ENCODE measurements around the gene C1GALT1.
A peak's percentile ranks its signal among the peaks of the same experiment; 100 is the strongest.
"Not testable (repeated sequence)": the region's sequence is repeated elsewhere in the genome, so short reads cannot be mapped to it uniquely, and the experiment has no call there.

C1GALT1 gene

GRCh38 chr7:7182156-7183060 is at the start of gene C1GALT1:
TSS of gene C1GALT1 (plus strand) at chr7:7182544. CDS start at chr7:7234320, 51,776 bp downstream.
- DNase-seq (ENCODE audit: low read depth): peak; percentile 74

- DNase-seq (ENCODE audit: low read depth): no peak
Measured at GRCh38 chr7:7134046-7134445, 48.3 kb upstream of the C1GALT1 start.

DNA sequence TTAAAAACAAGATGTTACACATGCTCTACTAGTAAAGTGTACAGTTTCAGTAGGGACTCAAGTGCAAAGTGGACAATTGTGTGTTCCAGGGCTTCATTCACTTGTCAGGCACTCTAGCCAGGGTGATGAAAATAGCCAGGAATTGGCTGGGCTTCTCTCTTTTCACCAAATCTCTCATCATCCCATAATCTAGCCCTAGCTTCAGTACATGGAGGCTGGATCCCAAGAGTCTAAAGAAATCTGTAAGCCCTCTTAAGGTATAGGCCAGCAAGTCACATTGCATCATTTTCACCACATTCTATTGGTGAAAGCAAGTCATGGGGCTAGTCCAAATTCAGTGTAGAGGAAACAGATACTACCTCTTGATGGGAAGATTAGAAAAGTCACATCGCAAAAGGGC is 47.3 kb upstream of the C1GALT1 start:
- no peak for DNase-seq (ENCODE audit: low read depth)

DNA sequence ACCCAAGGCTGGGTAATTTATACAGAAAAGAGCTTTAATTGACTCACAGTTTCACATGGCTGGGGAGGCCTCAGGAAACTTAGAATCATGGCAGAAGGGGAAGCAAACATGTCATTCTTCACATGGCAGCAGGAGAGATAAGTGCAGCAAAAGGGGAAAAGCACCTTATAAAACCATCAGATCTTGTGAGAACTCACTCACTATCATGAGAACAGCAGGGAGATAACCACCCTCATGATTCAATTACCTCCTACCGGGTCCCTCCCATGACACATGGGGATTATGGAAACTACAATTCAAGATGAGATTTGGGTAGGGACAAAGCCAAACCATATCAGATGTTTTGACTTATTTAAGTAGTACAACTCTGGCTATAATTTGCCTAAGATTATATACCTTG is 46.4 kb upstream of the C1GALT1 start:
- not testable (repeated sequence) for DNase-seq (ENCODE audit: low read depth)

DNA sequence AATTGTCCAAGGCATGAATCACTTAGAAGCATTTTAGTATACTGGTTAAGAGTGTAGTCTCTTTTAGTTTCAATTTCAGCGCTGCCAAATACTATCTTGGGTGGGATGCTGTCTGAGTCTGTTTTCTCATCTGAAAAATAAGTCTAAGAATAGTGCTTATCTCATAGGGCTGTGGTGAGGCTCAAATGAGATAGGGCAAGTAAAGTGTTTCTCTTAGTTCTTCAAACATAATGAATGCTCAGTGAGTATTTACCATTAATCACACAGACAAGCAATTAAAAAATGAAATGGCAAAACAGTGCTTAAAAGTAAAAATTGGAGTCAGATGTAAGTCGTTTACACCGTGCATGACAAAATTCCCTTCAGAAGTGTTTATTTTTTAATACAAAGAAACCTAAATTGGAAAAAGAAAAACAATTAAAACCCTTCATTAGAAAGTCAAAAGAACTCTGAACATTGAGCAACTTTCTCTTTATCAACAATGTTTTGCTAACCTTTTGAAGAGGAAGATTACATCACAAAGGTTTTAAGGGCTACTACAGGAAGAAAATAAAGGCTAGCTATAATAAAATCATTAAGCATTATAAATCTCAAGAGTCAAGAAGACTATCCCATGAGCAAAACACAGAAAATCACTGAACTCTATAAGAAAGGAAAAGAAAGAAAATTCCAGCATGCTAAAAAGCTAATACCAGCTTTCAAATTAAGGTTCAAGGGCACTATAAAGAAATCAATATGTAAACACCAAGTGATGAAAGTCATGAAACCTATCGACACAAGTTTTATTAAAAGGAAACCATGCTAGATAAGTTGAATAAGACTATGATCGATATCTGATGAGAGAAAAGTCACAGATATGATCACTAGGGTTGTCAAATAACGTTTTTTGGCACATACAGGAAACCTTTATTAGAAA is 45.6 kb upstream of the C1GALT1 start:
- no peak for DNase-seq (ENCODE audit: low read depth)

GRCh38 chr7:7138897-7139296 is 43.4 kb upstream of the C1GALT1 start:
- DNase-seq (ENCODE audit: low read depth): no peak

GRCh38 chr7:7143404-7143803 is 38.9 kb upstream of the C1GALT1 start:
- not testable (repeated sequence) for DNase-seq (ENCODE audit: low read depth)

DNA sequence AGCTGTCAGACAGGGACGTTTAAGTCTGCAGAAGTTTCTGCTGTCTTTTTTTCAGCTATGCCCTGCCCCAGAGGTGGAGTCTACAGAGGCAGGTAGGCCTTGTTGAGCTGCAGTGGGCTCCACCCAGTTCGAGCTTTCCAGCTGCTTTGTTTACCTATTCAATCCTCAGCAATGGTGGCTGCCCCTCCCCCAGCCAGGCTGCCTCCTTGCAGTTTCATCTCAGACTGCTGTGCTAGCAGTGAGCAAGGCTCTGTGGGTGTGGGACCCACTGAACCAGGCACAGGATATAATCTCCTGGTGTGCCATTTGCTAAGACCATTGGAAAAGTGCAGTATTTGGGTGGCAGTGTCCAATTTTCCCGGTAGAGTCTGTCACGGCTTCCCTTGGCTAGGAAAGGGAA is 37.2 kb upstream of the C1GALT1 start:
- not testable (repeated sequence) for DNase-seq (ENCODE audit: low read depth)

DNA sequence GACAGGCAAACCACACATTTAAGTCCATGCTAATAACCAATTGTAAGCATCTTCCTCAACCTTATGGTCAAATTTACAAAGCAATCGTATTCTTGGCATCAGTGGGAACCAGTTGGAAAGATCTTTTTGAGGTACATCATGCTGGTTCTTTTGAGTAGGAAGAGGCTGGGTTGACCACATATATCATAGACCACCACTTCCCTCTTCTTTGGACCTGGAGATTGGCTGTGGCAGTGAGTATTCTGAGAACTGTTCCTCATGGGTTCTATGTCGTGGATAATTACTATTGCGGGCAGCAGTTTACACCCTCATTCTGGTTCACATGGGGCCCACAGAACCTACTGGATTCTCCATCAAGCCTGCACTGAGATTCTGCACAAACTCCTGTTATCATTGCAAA is 35.5 kb upstream of the C1GALT1 start:
- DNase-seq (ENCODE audit: low read depth): no peak

- no peak for DNase-seq (ENCODE audit: low read depth)
Measured at GRCh38 chr7:7148798-7149481, 33.4 kb upstream of the C1GALT1 start.

DNA sequence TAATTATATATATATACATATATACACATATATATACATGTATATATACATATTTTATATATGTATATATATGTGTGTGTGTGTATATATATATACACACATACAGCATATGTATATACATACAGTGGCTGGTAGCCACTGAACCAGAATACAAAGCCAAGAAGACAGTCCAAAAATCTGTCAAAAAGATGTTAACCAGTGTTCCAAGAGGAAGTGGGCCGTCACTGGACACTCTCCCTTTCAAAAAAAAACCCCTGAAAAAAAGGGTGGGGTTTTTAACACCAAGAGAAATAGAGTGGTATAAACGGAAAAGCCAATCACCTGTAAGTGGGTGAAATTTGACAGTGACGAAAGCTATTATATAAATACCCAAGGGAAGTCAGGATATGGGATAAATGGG is 31.1 kb upstream of the C1GALT1 start:
- DNase-seq (ENCODE audit: low read depth): no peak

DNA sequence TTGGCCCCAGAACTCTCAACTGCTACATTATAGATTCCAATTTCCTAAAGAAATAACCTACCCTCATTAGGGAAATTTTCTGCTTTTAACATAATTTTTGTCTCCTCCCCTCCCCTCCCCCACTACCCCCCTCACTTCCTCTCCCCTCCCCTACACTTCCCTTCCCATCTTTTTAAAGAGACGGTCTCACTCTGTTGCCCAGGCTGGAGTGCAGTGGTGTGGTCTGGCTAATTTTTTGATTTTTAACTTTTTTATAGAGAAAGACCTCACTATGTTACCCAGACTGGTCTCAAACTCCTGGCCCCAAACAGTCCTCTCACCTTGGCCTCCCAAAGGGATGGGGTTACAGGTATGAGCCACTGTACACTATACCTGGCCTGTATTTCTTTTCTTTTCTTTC is 30.5 kb upstream of the C1GALT1 start:
- DNase-seq (ENCODE audit: low read depth): no peak

DNA sequence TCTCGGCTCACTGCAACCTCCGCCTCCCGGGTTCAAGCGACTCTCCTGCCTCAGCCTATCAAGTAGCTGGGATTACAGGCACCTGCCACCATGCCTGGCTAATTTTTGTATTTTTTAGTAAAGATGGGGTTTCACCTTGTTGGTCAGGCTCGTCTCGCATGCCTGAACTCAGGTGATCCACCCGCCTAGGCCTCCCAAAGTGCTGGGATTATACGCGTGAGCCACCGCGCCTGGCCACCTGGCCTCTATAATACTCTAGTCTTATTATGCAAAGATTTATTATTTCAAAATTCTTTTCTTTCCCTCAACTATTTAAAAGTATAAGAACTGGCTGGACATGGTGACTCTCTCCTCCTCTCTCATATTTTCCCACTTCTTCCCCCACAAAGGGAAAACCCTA is 30.0 kb upstream of the C1GALT1 start:
- DNase-seq (ENCODE audit: low read depth): no peak

DNA sequence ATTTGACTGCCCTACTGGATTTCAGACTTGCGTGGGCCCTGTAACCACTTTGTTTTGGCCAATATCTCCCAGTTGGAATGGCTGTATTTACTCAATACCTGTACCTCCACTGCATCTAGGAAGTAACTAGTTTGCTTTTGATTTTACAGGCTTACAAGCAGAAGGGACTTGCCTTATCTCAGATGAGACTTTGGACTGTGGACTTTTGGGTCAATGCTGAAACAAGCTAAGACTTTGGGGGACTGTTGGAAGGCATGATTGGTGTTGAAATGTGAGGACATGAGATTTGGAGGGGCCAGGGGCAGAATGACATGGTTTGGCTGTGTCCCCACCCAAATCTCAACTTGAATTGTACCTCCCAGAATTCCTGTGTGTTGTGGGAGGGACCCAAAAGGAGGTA is 28.0 kb upstream of the C1GALT1 start:
- not testable (repeated sequence) for DNase-seq (ENCODE audit: low read depth)

GRCh38 chr7:7156663-7157062 is 25.7 kb upstream of the C1GALT1 start:
- no peak for DNase-seq (ENCODE audit: low read depth)

GRCh38 chr7:7157177-7157886 is 25.0 kb upstream of the C1GALT1 start:
- DNase-seq (ENCODE audit: low read depth): peak; percentile 62

- DNase-seq (ENCODE audit: low read depth): no peak
Measured at GRCh38 chr7:7157887-7158271, 24.5 kb upstream of the C1GALT1 start.

GRCh38 chr7:7159063-7159658 is 23.2 kb upstream of the C1GALT1 start:
- no peak for DNase-seq (ENCODE audit: low read depth)

DNA sequence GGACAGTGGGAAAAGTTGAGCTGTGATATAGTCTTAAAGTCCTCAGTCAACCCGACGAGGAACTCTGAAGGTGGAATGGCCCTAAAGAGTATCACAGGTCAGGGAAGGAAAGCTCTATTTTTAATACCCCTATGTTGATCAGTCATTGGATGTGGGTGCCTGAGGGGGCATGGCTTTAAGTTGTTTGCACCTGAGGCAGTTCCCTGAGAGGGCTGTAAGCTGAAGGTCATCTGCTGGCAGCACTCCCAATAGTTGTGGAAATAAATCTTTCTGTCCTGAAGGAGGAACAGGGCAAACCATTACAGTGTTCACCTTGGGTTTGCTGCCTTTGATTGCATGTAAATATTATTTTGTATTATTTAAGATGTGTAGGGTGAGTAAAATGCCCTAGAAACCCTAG is 17.8 kb upstream of the C1GALT1 start:
- no peak for DNase-seq (ENCODE audit: low read depth)

GRCh38 chr7:7165372-7165771 is 17.0 kb upstream of the C1GALT1 start:
- DNase-seq (ENCODE audit: low read depth): no peak

GRCh38 chr7:7166318-7166717 is 16.0 kb upstream of the C1GALT1 start:
- DNase-seq (ENCODE audit: low read depth): no peak
